ENCODE measurements around the gene PTPRJ. TPM values are rescaled to one million over a fixed set of nuclear protein-coding genes. Genes with fewer than 3 reads are reported as not detected.

PTPRJ gene
- total RNA-seq, 1 experiment from 2014 or later: 10.5 TPM

DNA sequence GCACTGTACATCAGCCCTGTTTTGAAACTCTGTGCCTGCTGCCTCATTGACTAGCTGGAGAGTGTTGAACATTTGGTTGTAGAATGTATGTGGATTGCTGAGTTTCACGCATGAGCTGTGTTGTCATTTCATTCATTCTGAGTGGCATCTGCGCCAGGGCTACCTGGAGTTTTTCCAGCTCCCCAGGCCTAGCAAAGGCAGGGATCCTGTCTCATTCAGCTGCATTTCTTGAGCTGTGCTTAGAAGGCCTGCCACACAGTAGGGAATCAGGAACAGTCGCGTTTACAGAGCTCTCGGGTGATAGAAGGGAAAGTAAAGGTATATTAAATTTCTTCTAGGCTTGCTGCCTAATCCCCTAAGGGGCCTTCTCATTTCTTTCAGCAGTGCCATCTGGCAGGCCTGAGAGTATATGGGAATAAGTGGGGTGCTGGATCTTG is 44.3 kb downstream of the PTPRJ start:
- Histone ChIP-seq H3K4me3 (ENCODE audit: low read length) (no peak overlapping the region), H3K36me3 (ENCODE audit: low read depth, low read length) (no peaks in the 10 kb centered on the region; the same call in none of the 2 replicates), H3K79me2 (ENCODE audit: low read length) (peaks cover 47% of the 10 kb centered on the region), H3K9ac (ENCODE audit: low read length) (no peak overlapping the region), H3K4me1 (ENCODE audit: insufficient read depth, low read length) (peaks cover 7% of the 10 kb centered on the region), H3K9me2 (replicated peaks; ENCODE audit: low read length) (no peaks in the 10 kb centered on the region), H3K27me3 (ENCODE audit: low read length) (no peaks in the 10 kb centered on the region), H3K27ac (ENCODE audit: low read length) (no peak overlapping the region), H2AFZ (ENCODE audit: low read length) (no peak overlapping the region), H4K20me1 (ENCODE audit: low read length) (no peaks in the 10 kb centered on the region), H3K4me2 (ENCODE audit: low read length) (no peak overlapping the region), H3F3A (ENCODE audit: low read length, unreplicated experiment) (no peaks in the 10 kb centered on the region), H3K9me3 (ENCODE audit: low read length) (no peaks in the 10 kb centered on the region)
- ATAC-seq (no peak), DNase-seq (no peak)
- intact Hi-C loops (cut with micrococcal nuclease): no loop called here
- no peak for TF ChIP-seq EZH2phosphoT487 (IDR thresholded peaks at IDR 0.05; ENCODE audit: borderline replicate concordance, low read length)
- no peak for TF ChIP-seq EZH2 (IDR thresholded peaks at IDR 0.05; ENCODE audit: low read length, unreplicated experiment)
- TF ChIP-seq CTCF (conservative IDR thresholded peaks at IDR 0.05; ENCODE audit: low read depth, low read length): no peak
- ChIA-PET POLR2A (ENCODE audit: unreplicated experiment) (no interaction called here), CTCF (no interaction called here)
- BruUV-seq (replicated peaks): no TSS peak

GRCh38 chr11:48025293-48025983 is 45.1 kb downstream of the PTPRJ start:
- Histone ChIP-seq H3K4me3 (ENCODE audit: low read length) (no peak overlapping the region), H3K9me2 (replicated peaks; ENCODE audit: low read length) (no peaks in the 10 kb centered on the region), H3K27ac (ENCODE audit: low read length) (no peak overlapping the region), H3K9me3 (ENCODE audit: low read length) (no peaks in the 10 kb centered on the region), H4K20me1 (ENCODE audit: low read length) (no peaks in the 10 kb centered on the region), H3K4me1 (ENCODE audit: insufficient read depth, low read length) (peaks cover 7% of the 10 kb centered on the region), H3K4me2 (ENCODE audit: low read length) (no peak overlapping the region), H3K79me2 (ENCODE audit: low read length) (peaks cover 45% of the 10 kb centered on the region), H3K36me3 (ENCODE audit: low read depth, low read length) (no peaks in the 10 kb centered on the region; the same call in 1 of the 2 replicates), H3K9ac (ENCODE audit: low read length) (no peak overlapping the region), H2AFZ (ENCODE audit: low read length) (no peak overlapping the region), H3F3A (ENCODE audit: low read length, unreplicated experiment) (no peaks in the 10 kb centered on the region), H3K27me3 (ENCODE audit: low read length) (no peaks in the 10 kb centered on the region)
- ChIA-PET CTCF (no interaction called here), POLR2A (ENCODE audit: unreplicated experiment) (no interaction called here)
- BruUV-seq (replicated peaks): no TSS peak
- ATAC-seq: no peak
- intact Hi-C loops (cut with micrococcal nuclease): no loop called here
- DNase-seq: no peak
- TF ChIP-seq CTCF (conservative IDR thresholded peaks at IDR 0.05; ENCODE audit: low read depth, low read length) (no peak), EZH2 (IDR thresholded peaks at IDR 0.05; ENCODE audit: low read length, unreplicated experiment) (no peak)

- Histone ChIP-seq H3F3A (ENCODE audit: low read length, unreplicated experiment) (no peaks in the 10 kb centered on the region), H4K20me1 (ENCODE audit: low read length) (no peaks in the 10 kb centered on the region), H3K27ac (ENCODE audit: low read length) (no peak overlapping the region), H3K27me3 (ENCODE audit: low read length) (no peaks in the 10 kb centered on the region), H3K79me2 (ENCODE audit: low read length) (peaks cover 43% of the 10 kb centered on the region), H3K9ac (ENCODE audit: low read length) (no peak overlapping the region), H2AFZ (ENCODE audit: low read length) (no peak overlapping the region), H3K9me2 (replicated peaks; ENCODE audit: low read length) (no peaks in the 10 kb centered on the region), H3K4me1 (ENCODE audit: insufficient read depth, low read length) (peaks cover 7% of the 10 kb centered on the region), H3K4me3 (ENCODE audit: low read length) (no peak overlapping the region), H3K36me3 (ENCODE audit: low read depth, low read length) (no peaks in the 10 kb centered on the region; the same call in 1 of the 2 replicates), H3K9me3 (ENCODE audit: low read length) (no peaks in the 10 kb centered on the region), H3K4me2 (ENCODE audit: low read length) (no peak overlapping the region)
- intact Hi-C loops (cut with micrococcal nuclease): no loop called here
- ATAC-seq (no peak), DNase-seq (no peak)
- TF ChIP-seq EZH2phosphoT487 (IDR thresholded peaks at IDR 0.05; ENCODE audit: borderline replicate concordance, low read length): no peak
- TF ChIP-seq CTCF (conservative IDR thresholded peaks at IDR 0.05; ENCODE audit: low read depth, low read length): no peak
- no peak for TF ChIP-seq EZH2 (IDR thresholded peaks at IDR 0.05; ENCODE audit: low read length, unreplicated experiment)
- ChIA-PET POLR2A (ENCODE audit: unreplicated experiment) (no interaction called here), CTCF (no interaction called here)
- no TSS peak for BruUV-seq (replicated peaks)
Measured at GRCh38 chr11:48025984-48026340, 45.6 kb downstream of the PTPRJ start.
